DOHH2 (cell line): ENCODE results near the gene PTGER3.

Experiments
- H3F3A ChIP-seq: fragments of 200-600 bp; sonication (generic), shearing (Covaris generic); 2 replicates; pipeline ENCODE4 v1.6.0; 2016; ENCODE audit warnings: antibody characterized with exemption, mild to moderate bottlenecking; ENCODE audit not compliant: control insufficient read depth, insufficient read depth
- H3K27ac ChIP-seq: fragments of 200-600 bp; sonication (generic); 2 replicates; pipeline ENCODE4 v1.5.1; 2014; ENCODE audit warnings: low read depth, mild to moderate bottlenecking, low read length, moderate library complexity
- H3K27me3 ChIP-seq: fragments of 200-600 bp; sonication (generic); 2 replicates; pipeline ENCODE4 v1.6.1; 2014; ENCODE audit warnings: mild to moderate bottlenecking, low read length, mixed read lengths; ENCODE audit not compliant: control insufficient read depth
- H3K36me3 ChIP-seq: fragments of 200-600 bp; sonication (generic); 2 replicates; pipeline ENCODE4 v1.6.1; 2014; ENCODE audit warnings: mild to moderate bottlenecking, low read length, moderate library complexity, mixed read lengths; ENCODE audit not compliant: control insufficient read depth
- H3K4me1 ChIP-seq: fragments of 200-600 bp; sonication (generic); 2 replicates; pipeline ENCODE4 v1.6.1; 2014; ENCODE audit warnings: mild to moderate bottlenecking, low read length, mixed read lengths; ENCODE audit not compliant: control insufficient read depth
- H3K4me2 ChIP-seq: fragments of 200-600 bp; sonication (generic); 2 replicates; pipeline ENCODE4 v1.6.0; 2014; ENCODE audit warnings: mild to moderate bottlenecking, low read length, moderate library complexity
- H3K4me3 ChIP-seq: fragments of 200-600 bp; sonication (generic); 2 replicates; pipeline ENCODE4 v1.5.1; 2014; ENCODE audit warnings: mild to moderate bottlenecking, low read length, mixed read lengths
- H3K79me2 ChIP-seq: fragments of 200-600 bp; sonication (generic); 2 replicates; pipeline ENCODE4 v1.6.1; 2014; ENCODE audit warnings: mild to moderate bottlenecking, low read length, mixed read lengths; ENCODE audit not compliant: control insufficient read depth
- H3K9me2 ChIP-seq: fragments of 200-600 bp; sonication (generic); replicated peaks from 2 replicates; pipeline ENCODE4 v1.6.1; 2014; ENCODE audit warnings: mild to moderate bottlenecking, low read length, mixed read lengths; ENCODE audit not compliant: control insufficient read depth
- H3K9me3 ChIP-seq: fragments of 200-600 bp; sonication (generic); 2 replicates; pipeline ENCODE4 v1.6.1; 2014; ENCODE audit warnings: antibody characterized with exemption, low read length, mixed read lengths; ENCODE audit not compliant: control insufficient read depth, insufficient read depth
- H4K20me1 ChIP-seq: fragments of 200-600 bp; sonication (generic); 2 replicates; pipeline ENCODE4 v1.6.0; 2014; ENCODE audit warnings: low read depth, mild to moderate bottlenecking, antibody characterized with exemption, low read length, moderate library complexity; ENCODE audit not compliant: control insufficient read depth, insufficient read depth
- EZH2phosphoT487 ChIP-seq: fragments of 200-600 bp; sonication (generic); IDR thresholded peaks from 2 replicates; pipeline ENCODE4 v1.6.1; 2017; ENCODE audit warnings: borderline replicate concordance, mild to moderate bottlenecking, antibody characterized with exemption, low read length, moderate library complexity, mixed read lengths
- TF ChIP-seq, protein P1 (sequence below): fragments of 200-600 bp; sonication (generic); IDR thresholded peaks from one replicate; pipeline ENCODE4 v1.5.1; 2014; ENCODE audit warnings: antibody characterized with exemption, mild to moderate bottlenecking, low read depth, low read length; ENCODE audit not compliant: poor library complexity, severe bottlenecking

The PTGER3 gene

DNA sequence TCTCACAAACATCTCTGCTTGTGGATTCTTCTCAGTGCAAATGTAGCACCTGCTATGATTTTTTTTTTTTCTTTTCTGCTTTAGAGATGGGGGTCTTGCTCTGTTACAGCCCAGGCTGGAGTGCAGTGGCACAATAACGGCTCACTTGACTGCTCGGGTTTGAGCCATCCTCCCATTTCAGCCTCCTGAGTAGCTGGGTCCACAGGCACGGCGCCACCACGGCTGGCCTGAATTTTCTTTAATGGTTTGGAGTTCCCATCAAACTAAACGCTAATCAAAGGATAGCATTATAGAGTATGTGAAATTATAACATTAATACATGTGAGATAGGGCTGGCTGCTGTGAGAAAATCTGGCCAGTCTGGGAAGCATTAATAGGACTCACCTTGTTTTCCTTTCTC, 7.2 kb upstream of the PTGER3 start:
- H3K36me3 ChIP-seq: peaks cover 16% of the 10 kb centered on the region
- peaks cover 23% of the 10 kb centered on the region; the same call in 1 of the 2 replicates for H3F3A ChIP-seq
- H3K79me2 ChIP-seq: no peaks in the 10 kb centered on the region
- no peaks in the 10 kb centered on the region for H3K27me3 ChIP-seq
- no peaks in the 10 kb centered on the region for H3K9me2 ChIP-seq
- H3K27ac ChIP-seq: no peak overlapping the region
- H3K4me1 ChIP-seq: no peaks in the 10 kb centered on the region
- H3K9me3 ChIP-seq: no peaks in the 10 kb centered on the region
- H3K4me3 ChIP-seq: no peak overlapping the region
- no peak for TF ChIP-seq EZH2phosphoT487
- TF ChIP-seq, protein P1, sequence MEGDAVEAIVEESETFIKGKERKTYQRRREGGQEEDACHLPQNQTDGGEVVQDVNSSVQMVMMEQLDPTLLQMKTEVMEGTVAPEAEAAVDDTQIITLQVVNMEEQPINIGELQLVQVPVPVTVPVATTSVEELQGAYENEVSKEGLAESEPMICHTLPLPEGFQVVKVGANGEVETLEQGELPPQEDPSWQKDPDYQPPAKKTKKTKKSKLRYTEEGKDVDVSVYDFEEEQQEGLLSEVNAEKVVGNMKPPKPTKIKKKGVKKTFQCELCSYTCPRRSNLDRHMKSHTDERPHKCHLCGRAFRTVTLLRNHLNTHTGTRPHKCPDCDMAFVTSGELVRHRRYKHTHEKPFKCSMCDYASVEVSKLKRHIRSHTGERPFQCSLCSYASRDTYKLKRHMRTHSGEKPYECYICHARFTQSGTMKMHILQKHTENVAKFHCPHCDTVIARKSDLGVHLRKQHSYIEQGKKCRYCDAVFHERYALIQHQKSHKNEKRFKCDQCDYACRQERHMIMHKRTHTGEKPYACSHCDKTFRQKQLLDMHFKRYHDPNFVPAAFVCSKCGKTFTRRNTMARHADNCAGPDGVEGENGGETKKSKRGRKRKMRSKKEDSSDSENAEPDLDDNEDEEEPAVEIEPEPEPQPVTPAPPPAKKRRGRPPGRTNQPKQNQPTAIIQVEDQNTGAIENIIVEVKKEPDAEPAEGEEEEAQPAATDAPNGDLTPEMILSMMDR: no peak
- H3K4me2 ChIP-seq: no peak overlapping the region
- H4K20me1 ChIP-seq: no peaks in the 10 kb centered on the region

DNA sequence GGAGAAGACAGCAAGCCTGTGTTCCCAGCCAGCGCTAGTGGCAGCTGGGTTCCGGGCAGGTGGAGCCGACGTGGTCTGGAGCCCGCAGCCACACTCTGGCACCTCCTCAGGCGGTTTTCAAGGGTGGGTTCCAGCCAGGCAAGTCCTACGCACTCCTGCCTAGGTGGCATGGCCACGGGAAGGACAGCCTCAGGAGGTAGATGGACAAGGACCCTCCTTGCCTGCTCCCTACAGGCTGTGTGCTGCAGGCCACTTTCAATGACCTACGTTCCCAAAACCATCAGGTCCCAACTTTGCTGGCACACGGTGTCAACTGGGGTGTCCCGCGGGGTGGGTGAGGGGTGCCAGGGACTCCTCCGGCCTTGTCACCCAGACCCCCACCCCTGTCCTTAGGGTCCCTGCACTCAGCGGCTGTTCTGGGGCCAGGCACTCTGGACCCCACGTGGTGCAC, 6.7 kb upstream of the PTGER3 start:
- no peak overlapping the region for H3K4me2 ChIP-seq
- no peak overlapping the region for H3K4me3 ChIP-seq
- H3K27me3 ChIP-seq: no peaks in the 10 kb centered on the region
- peaks cover 23% of the 10 kb centered on the region; the same call in 1 of the 2 replicates for H3F3A ChIP-seq
- H3K9me3 ChIP-seq: no peaks in the 10 kb centered on the region
- TF ChIP-seq, protein P1: no peak
- TF ChIP-seq EZH2phosphoT487: no peak
- H3K4me1 ChIP-seq: no peaks in the 10 kb centered on the region
- no peak overlapping the region for H3K27ac ChIP-seq
- no peaks in the 10 kb centered on the region for H4K20me1 ChIP-seq
- H3K36me3 ChIP-seq: peaks cover 13% of the 10 kb centered on the region
- H3K9me2 ChIP-seq: no peaks in the 10 kb centered on the region
- no peaks in the 10 kb centered on the region for H3K79me2 ChIP-seq

DNA sequence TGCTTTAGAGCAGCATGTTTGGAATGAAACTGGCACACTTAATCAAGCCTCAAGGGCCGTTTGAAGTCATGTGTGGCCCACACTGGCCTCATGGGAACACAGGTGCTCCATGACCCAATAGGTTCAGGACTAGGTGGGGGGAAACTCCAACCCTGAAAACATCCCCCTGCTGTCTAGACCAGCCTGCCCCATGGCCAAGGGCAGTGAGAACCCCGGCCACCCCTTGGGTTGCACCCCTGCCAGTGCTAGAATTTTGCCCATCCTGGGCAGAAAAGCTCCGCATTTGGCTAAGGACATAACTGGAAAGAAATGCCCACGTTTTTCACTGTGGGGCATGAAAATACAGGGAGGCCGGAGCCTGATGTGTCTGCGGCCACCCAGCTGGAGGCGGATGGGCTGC, 6.1 kb upstream of the PTGER3 start:
- H3K4me1 ChIP-seq: no peaks in the 10 kb centered on the region
- H3K9me3 ChIP-seq: no peaks in the 10 kb centered on the region
- no peak overlapping the region for H3K4me2 ChIP-seq
- no peaks in the 10 kb centered on the region for H3K9me2 ChIP-seq
- H3K36me3 ChIP-seq: peaks cover 8% of the 10 kb centered on the region
- H3K4me3 ChIP-seq: no peak overlapping the region
- no peak for TF ChIP-seq EZH2phosphoT487
- TF ChIP-seq, protein P1: no peak
- no peaks in the 10 kb centered on the region for H3K79me2 ChIP-seq
- H3K27ac ChIP-seq: no peak overlapping the region
- no peaks in the 10 kb centered on the region for H3K27me3 ChIP-seq
- no peaks in the 10 kb centered on the region for H4K20me1 ChIP-seq
- peaks cover 21% of the 10 kb centered on the region; the same call in 1 of the 2 replicates for H3F3A ChIP-seq

DNA sequence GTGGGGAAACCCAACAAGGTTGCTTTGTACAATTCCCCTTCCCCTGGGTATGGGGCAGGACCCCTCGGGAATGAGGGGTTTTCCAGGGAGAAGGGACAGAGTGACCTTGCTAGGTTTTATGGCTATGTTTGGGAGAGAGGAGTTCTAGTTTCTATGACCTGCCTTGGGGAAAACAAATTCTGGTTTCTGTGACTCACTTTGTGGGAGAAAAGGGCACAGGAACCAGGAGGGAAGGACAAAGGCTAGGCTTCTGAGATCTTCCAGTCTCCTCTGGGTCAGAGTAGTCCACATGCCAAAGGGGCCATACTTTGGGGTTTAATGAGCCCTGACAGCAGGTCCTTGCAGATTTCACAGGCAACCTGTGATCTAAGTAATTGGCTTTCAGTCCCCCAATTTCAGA, 5.5 kb upstream of the PTGER3 start:
- Histone ChIP-seq H3K79me2 (no peaks in the 10 kb centered on the region), H3K9me3 (no peaks in the 10 kb centered on the region), H3F3A (peaks cover 15% of the 10 kb centered on the region; the same call in 1 of the 2 replicates), H3K36me3 (peaks cover 4% of the 10 kb centered on the region), H3K27ac (no peak overlapping the region), H3K27me3 (no peaks in the 10 kb centered on the region), H3K4me2 (no peak overlapping the region), H3K9me2 (no peaks in the 10 kb centered on the region), H3K4me1 (no peaks in the 10 kb centered on the region), H4K20me1 (no peaks in the 10 kb centered on the region), H3K4me3 (no peak overlapping the region)
- TF ChIP-seq EZH2phosphoT487: no peak
- TF ChIP-seq, protein P1: no peak
